GM19025 (cell line): Measurements from ENCODE around the gene NT5DC3.
"Not testable (repeated sequence)": the region's sequence is repeated elsewhere in the genome, so short reads cannot be mapped to it uniquely, and the experiment has no call there.

Experiments used
- ATAC-seq: cut with Tn5 transposase; IDR thresholded peaks from one replicate; pipeline ENCODE4 v1.9.1; 2021; ENCODE audit warnings: mild to moderate bottlenecking, low read depth, moderate library complexity; ENCODE audit not compliant: unreplicated experiment

Gene NT5DC3

GRCh38 chr12:103855896-103856657 is 15.0 kb upstream of the NT5DC3 start:
- ATAC-seq: no peak

- ATAC-seq: no peak
Observed at GRCh38 chr12:103855036-103855712, 14.1 kb upstream of the NT5DC3 start.

- ATAC-seq: no peak
Observed at GRCh38 chr12:103854372-103854973, 13.4 kb upstream of the NT5DC3 start.

GRCh38 chr12:103852498-103852997 is 11.5 kb upstream of the NT5DC3 start:
- no peak for ATAC-seq

GRCh38 chr12:103851127-103851526 is 10.1 kb upstream of the NT5DC3 start:
- no peak for ATAC-seq

GRCh38 chr12:103850429-103850828 is 9.4 kb upstream of the NT5DC3 start:
- no peak for ATAC-seq

GRCh38 chr12:103848917-103849491 is 8.0 kb upstream of the NT5DC3 start:
- ATAC-seq: no peak

- ATAC-seq: no peak
Observed at GRCh38 chr12:103848143-103848542, 7.1 kb upstream of the NT5DC3 start.

- ATAC-seq: no peak
Observed at GRCh38 chr12:103846415-103846814, 5.4 kb upstream of the NT5DC3 start.

- no peak for ATAC-seq
Observed at GRCh38 chr12:103844305-103844704, 3.3 kb upstream of the NT5DC3 start.

GRCh38 chr12:103841690-103842584 is 903 bp upstream of the NT5DC3 start:
- ATAC-seq: peak; percentile 0

GRCh38 chr12:103840462-103840875 is 565 bp downstream of the NT5DC3 start:
- peak; percentile 24 for ATAC-seq

- no peak for ATAC-seq
Observed at GRCh38 chr12:103839609-103840461, 1.2 kb downstream of the NT5DC3 start.

- ATAC-seq: no peak
Observed at GRCh38 chr12:103839103-103839502, 1.9 kb downstream of the NT5DC3 start.

GRCh38 chr12:103838254-103838914 is 2.6 kb downstream of the NT5DC3 start:
- ATAC-seq: no peak

GRCh38 chr12:103836345-103836744 is 4.7 kb downstream of the NT5DC3 start:
- no peak for ATAC-seq

- not testable (repeated sequence) for ATAC-seq
Observed at GRCh38 chr12:103835747-103836335, 5.2 kb downstream of the NT5DC3 start.

GRCh38 chr12:103834942-103835341 is 6.1 kb downstream of the NT5DC3 start:
- no peak for ATAC-seq
